Adrenal gland (tissue), 12 donors: Measurements from ENCODE around the gene L3MBTL1. TPM values are rescaled to one million over a fixed set of nuclear protein-coding genes. Genes with fewer than 3 reads are reported as not detected.

Experiments
- DNase-seq, 7 donors: peaks; one replicate each; pipeline ENCODE4 v3.0.0-alpha.2; 2019 to 2020
- H3K27ac ChIP-seq, 5 donors: fragments of 200-600 bp; sonication (generic) in 4 of 5; 1 replicate in 3 of 5; 2 replicates in 2 of 5; pipeline versions ENCODE4 v1.5.1 to v1.8.0; 2016 to 2020; ENCODE audit warnings: mild to moderate bottlenecking in 1 of 5
- H3K27me3 ChIP-seq: fragments of 200-600 bp; 2 replicates; pipeline ENCODE4 v1.8.0; 2021
- H3K36me3 ChIP-seq, 2 donors: fragments of 200-600 bp; replicated peaks in 1 of 2; 1 replicate in 1 of 2; 2 replicates in 1 of 2; pipeline versions ENCODE4 v1.5.1 to v1.8.0; 2018 to 2022
- H3K4me1 ChIP-seq, 2 donors: fragments of 200-600 bp; replicated peaks in 1 of 2; 1 replicate in 1 of 2; 2 replicates in 1 of 2; pipeline versions ENCODE4 v1.5.1 to v1.8.0; 2018 to 2021
- H3K4me3 ChIP-seq, 4 donors: fragments of 200-600 bp; sonication (generic) in 3 of 4; one replicate each; pipeline ENCODE4 v1.5.1; 2016 to 2018
- H3K9me3 ChIP-seq, 3 donors: fragments of 200-600 bp; sonication (generic) in 1 of 3; replicated peaks in 1 of 3; 1 replicate in 2 of 3; 2 replicates in 1 of 3; pipeline versions ENCODE4 v1.5.1 to v1.8.0; 2016 to 2021
- CTCF ChIP-seq, 6 experiments: fragments of 450-650 bp in 4 of 6; fragments of 200-600 bp in 2 of 6; sonication (generic) in 1 of 6; IDR thresholded peaks; 1 replicate in 5 of 6; 2 replicates in 1 of 6; pipeline versions ENCODE4 v1.5.1 to v1.8.0; 2016 to 2021; ENCODE audit warnings: antibody characterized with exemption in 6 of 6, mild to moderate bottlenecking in 2 of 6, moderate library complexity in 1 of 6
- POLR2A ChIP-seq, 2 donors: fragments of 450-650 bp; IDR thresholded peaks; one replicate each; pipeline ENCODE4 v1.6.1; 2017; ENCODE audit warnings: antibody characterized with exemption in 2 of 2, mild to moderate bottlenecking in 2 of 2, moderate library complexity in 1 of 2
- WGBS, 4 donors: extraction: QIAGEN DNeasy Blood & Tissue Kit in 2 of 4; methylation state at CpG; one replicate each; pipeline versions ENCODE4 v1.1.5 to v1.1.7; 2013 to 2017; 5-methylcytosine and 5-hydroxymethylcytosine counted together
- intact Hi-C, 2 donors: fragments of 100-400 bp; cut with DNase I; formaldehyde crosslinking; loops; one replicate each; pipeline versions ENCODE4 v1.14.1 to v1.15.0; 2022 to 2023
- polyA plus RNA-seq, 3 donors: library from polyadenylated mRNA; stranded (reverse); fragments of 200-250 nt in 2 of 3; fragments of 350-450 nt in 1 of 3; fragmentation: Illumina TruSeq in 1 of 3; extraction: RNeasy Lipid Tissue Mini Kit (QIAGEN cat#74804) in 1 of 3; gene quantifications; one replicate each; pipeline ENCODE4 v1.2.3, GENCODE V29; 2013 to 2014
- total RNA-seq, 9 donors: library from RNA; depleted of rRNA in 4 of 9; stranded (reverse); fragments of >200 nt in 4 of 9; fragments of 120-200 nt in 1 of 9; fragmentation: NEBNext Ultra II Directional in 1 of 9; extraction: Animal tissue kit (Norgen Biotek cat#: 25700) in 1 of 9; gene quantifications; one replicate each; pipeline versions ENCODE4 v1.1.0 to v1.2.4, GENCODE V29; 2013 to 2023
- donor health status: healthy with polysubstance abuse.
- donor health status: Bipolar disorder and iron deficiency.
- donor health status: DM: yes; HTN: yes; CAD: no.
- donor health status: DM: no; HTN: no; CAD: no.
- donor health status: DM: no; HTN: no; CAD: no.
- donor health status: DM: yes; HTN: yes; CAD: no.

Gene L3MBTL1
- total and polyA plus RNA-seq, 12 donors, result 3.3 to 24.4 (median 14.0) TPM

DNA sequence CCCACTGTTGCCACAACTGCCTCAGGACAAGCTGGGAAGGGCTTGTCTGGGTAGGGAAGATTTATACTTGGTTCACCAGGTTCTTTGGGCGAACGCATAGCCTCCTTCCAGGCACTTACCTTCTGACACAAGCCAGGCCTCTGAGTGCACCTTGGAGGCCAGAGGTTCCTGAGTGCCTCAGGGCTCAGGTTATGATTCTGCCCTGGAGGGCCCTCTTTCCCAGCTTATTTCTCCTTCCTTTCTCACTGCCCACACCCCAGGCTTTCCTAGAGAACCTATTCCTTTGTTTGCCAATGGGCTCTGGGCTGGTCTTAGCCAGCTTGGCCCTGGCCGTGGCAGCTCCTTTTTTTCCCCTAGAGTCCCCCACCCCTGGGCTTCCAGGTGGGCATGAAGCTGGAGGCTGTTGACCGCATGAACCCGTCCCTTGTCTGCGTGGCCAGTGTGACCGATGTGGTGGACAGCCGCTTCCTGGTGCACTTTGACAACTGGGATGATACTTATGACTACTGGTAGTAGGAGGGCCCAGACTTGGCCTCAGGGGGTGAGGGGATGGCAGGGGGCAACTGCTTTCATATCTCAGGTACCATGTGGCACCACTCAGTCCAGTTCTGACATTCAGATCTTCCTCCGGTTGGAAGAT lies 25.0 kb downstream of the L3MBTL1 start:
- 83 to 95% (median 92%) methylated on average over 5 to 9 of the region's 9 CpGs for WGBS, 4 donors
- no peak for TF ChIP-seq CTCF (IDR thresholded peaks at IDR 0.05)
- TF ChIP-seq POLR2A (IDR thresholded peaks at IDR 0.05), result no peak
- intact Hi-C loops, result loop anchor here in 1 of 2 donors (10.0 kb wide), 1 partner anchor 162 kb away; no protein-coding TSS in a partner anchor
- Histone ChIP-seq H3K27me3 (no peaks in the 10 kb centered on the region), H3K27ac (peak overlapping the region in 3 of 5 donors; percentile 58 to 72 (median 64)), H3K4me3 (no peak overlapping the region), H3K36me3 (no peaks in the 10 kb centered on the region), H3K4me1 (peaks cover 0 to 4% of the 10 kb centered on the region in 2 donors), H3K9me3 (no peaks in the 10 kb centered on the region)
- DNase-seq, result no peak

DNA sequence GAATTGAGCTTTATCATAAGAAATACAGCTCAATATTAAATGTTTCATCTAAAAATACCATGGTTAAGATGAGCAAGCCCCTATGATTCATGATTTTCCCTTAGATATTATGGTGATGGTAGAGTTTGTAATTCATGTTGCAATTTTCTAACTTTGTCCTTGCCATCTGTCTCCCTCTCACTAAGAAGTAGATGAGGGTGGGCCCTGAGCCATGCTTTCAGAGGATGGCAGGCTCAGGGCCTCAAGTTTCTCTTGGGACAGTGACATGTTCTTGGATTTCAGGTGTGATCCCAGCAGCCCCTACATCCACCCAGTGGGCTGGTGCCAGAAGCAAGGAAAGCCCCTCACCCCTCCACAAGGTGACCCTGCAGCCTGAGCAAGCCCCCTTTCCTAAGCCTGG lies 25.6 kb downstream of the L3MBTL1 start:
- Histone ChIP-seq H3K4me3 (no peak overlapping the region), H3K9me3 (no peaks in the 10 kb centered on the region), H3K4me1 (peaks cover 0 to 4% of the 10 kb centered on the region in 2 donors), H3K36me3 (no peaks in the 10 kb centered on the region), H3K27ac (peak overlapping the region in 3 of 5 donors; percentile 58 to 72 (median 64)), H3K27me3 (no peaks in the 10 kb centered on the region)
- DNase-seq, result peak in 3 of 7 donors; percentile 28 to 66 (median 40)
- intact Hi-C loops, result loop anchor here in 1 of 2 donors (10.0 kb wide), 1 partner anchor 162 kb away; no protein-coding TSS in a partner anchor
- no peak for TF ChIP-seq CTCF (IDR thresholded peaks at IDR 0.05)
- TF ChIP-seq POLR2A (IDR thresholded peaks at IDR 0.05), result no peak

DNA sequence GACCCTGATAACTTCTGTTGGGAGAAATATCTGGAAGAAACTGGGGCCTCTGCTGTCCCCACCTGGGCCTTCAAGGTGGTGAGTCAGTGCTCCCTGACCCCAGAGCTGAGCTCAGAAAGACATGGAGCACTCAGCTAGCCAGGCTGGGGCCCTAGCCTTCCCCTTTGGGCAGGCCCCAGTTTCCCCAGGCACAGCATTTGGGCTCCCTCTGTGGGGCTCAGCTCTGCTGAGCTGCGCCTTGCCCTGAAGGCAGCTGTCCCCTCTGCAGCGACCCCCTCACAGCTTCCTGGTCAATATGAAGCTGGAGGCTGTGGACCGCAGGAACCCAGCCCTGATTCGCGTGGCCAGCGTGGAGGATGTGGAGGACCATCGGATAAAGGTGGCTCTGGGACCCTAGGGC lies 26.5 kb downstream of the L3MBTL1 start:
- no peaks in the 10 kb centered on the region for H3K36me3 ChIP-seq
- H3K27me3 ChIP-seq, result no peaks in the 10 kb centered on the region
- peaks cover 0 to 4% of the 10 kb centered on the region in 2 donors for H3K4me1 ChIP-seq
- WGBS, 4 donors, result 94 to 97% (median 95%) methylated on average over 6 to 7 of the region's 7 CpGs
- no peaks in the 10 kb centered on the region for H3K9me3 ChIP-seq
- intact Hi-C loops, result loop anchor here in 1 of 2 donors (10.0 kb wide), 1 partner anchor 161 kb away; no protein-coding TSS in a partner anchor
- no peak overlapping the region for H3K27ac ChIP-seq
- H3K4me3 ChIP-seq, result no peak overlapping the region
- TF ChIP-seq POLR2A (IDR thresholded peaks at IDR 0.05) (no peak), CTCF (IDR thresholded peaks at IDR 0.05) (no peak)
- DNase-seq, result no peak

- intact Hi-C loops, result loop anchor here (5.0 to 10.0 kb wide), 3 partner anchors 157 to 552 kb away; no protein-coding TSS in a partner anchor
- no peaks in the 10 kb centered on the region for H3K36me3 ChIP-seq
- no peak for DNase-seq
- no peaks in the 10 kb centered on the region for H3K27me3 ChIP-seq
- no peak overlapping the region for H3K27ac ChIP-seq
- TF ChIP-seq POLR2A (IDR thresholded peaks at IDR 0.05), result no peak
- TF ChIP-seq CTCF (IDR thresholded peaks at IDR 0.05), result no peak
- H3K4me3 ChIP-seq, result no peak overlapping the region
- H3K4me1 ChIP-seq, result peaks cover 0 to 4% of the 10 kb centered on the region in 2 donors
- H3K9me3 ChIP-seq, result no peaks in the 10 kb centered on the region
- 89 to 94% (median 90%) methylated on average over 7 to 8 of the region's 8 CpGs for WGBS, 4 donors
Measured at GRCh38 chr20:43534791-43535350, 27.4 kb downstream of the L3MBTL1 start.
